Measurements from ENCODE around the gene SORBS1.

DNA sequence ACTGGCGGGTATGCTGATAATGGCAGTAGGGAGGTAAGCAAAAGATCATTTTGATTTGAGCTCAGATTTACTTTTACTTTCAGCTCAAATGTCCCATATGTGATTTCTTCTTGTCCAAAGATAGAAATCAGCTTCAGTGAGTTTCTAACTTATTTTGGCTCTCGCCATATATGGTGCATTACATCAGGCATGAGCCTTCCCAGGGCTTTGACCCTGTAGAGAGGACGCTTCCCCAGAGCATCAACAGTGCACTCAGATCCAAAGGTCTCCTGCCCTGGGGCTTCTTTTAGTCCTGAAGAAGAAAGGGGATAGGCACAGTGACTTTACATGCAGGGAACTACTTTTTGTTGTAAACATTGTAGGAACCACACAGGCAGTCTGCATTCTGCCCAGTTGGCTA, 141.8 kb downstream of the SORBS1 start:
- TF ChIP-seq, protein P1, sequence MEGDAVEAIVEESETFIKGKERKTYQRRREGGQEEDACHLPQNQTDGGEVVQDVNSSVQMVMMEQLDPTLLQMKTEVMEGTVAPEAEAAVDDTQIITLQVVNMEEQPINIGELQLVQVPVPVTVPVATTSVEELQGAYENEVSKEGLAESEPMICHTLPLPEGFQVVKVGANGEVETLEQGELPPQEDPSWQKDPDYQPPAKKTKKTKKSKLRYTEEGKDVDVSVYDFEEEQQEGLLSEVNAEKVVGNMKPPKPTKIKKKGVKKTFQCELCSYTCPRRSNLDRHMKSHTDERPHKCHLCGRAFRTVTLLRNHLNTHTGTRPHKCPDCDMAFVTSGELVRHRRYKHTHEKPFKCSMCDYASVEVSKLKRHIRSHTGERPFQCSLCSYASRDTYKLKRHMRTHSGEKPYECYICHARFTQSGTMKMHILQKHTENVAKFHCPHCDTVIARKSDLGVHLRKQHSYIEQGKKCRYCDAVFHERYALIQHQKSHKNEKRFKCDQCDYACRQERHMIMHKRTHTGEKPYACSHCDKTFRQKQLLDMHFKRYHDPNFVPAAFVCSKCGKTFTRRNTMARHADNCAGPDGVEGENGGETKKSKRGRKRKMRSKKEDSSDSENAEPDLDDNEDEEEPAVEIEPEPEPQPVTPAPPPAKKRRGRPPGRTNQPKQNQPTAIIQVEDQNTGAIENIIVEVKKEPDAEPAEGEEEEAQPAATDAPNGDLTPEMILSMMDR (IDR thresholded peaks at IDR 0.05) = no peak
- TF ChIP-seq EZH2 (IDR thresholded peaks at IDR 0.05; ENCODE audit: borderline replicate concordance, insufficient read depth, low read depth, low read length, poor library complexity, severe bottlenecking) = no peak
